Activated T-helper 1 cell treated with anti-CD3 and anti-CD28 coated beads, Interleukin-12 subunit alpha, Interleukin-12 subunit beta, Interleukin-2, Interleukin-4 antibody, amounts not matched to agents 30 ng/mL and 10 ng/mL and 1 ng/mL, durations not matched to agents 14 hours and 24 hours and 36 hours (primary cell): ENCODE results near the gene UBALD1. TPM values are rescaled to one million over a fixed set of nuclear protein-coding genes. Genes with fewer than 3 reads are reported as not detected.

Experiments used
- DNase-seq: peaks from one replicate; pipeline ENCODE4 v3.0.0; 2021; ENCODE audit warnings: low spot score
- H3K27ac Mint-ChIP-seq: one replicate; pipeline ENCODE4 v1.8.0; 2021; ENCODE audit warnings: mild to moderate bottlenecking, mixed read lengths
- H3K27me3 Mint-ChIP-seq: one replicate; pipeline ENCODE4 v1.8.0; 2022; ENCODE audit warnings: mild to moderate bottlenecking, moderate library complexity, mixed read lengths; ENCODE audit not compliant: insufficient read depth
- H3K36me3 Mint-ChIP-seq: one replicate; pipeline ENCODE4 v1.8.0; 2021; ENCODE audit warnings: low read depth, mixed read lengths
- H3K4me1 Mint-ChIP-seq: one replicate; pipeline ENCODE4 v1.8.0; 2021; ENCODE audit warnings: low read depth, mixed read lengths
- H3K4me3 Mint-ChIP-seq: one replicate; pipeline ENCODE4 v1.8.0; 2021; ENCODE audit warnings: mild to moderate bottlenecking, moderate library complexity, mixed read lengths
- H3K9me3 Mint-ChIP-seq: one replicate; pipeline ENCODE4 v1.8.0; 2021; ENCODE audit warnings: mixed read lengths
- intact Hi-C: fragments of 100-400 bp; cut with micrococcal nuclease; formaldehyde crosslinking; loops from one replicate; pipeline ENCODE4 v1.15.1; 2024
- total RNA-seq: library from RNA; stranded (reverse); gene quantifications from 2 replicates; pipeline ENCODE4 v1.2.3, GENCODE V29; 2022

Gene UBALD1
- total RNA-seq = 23.1 and 26.2 TPM in 2 replicates

DNA sequence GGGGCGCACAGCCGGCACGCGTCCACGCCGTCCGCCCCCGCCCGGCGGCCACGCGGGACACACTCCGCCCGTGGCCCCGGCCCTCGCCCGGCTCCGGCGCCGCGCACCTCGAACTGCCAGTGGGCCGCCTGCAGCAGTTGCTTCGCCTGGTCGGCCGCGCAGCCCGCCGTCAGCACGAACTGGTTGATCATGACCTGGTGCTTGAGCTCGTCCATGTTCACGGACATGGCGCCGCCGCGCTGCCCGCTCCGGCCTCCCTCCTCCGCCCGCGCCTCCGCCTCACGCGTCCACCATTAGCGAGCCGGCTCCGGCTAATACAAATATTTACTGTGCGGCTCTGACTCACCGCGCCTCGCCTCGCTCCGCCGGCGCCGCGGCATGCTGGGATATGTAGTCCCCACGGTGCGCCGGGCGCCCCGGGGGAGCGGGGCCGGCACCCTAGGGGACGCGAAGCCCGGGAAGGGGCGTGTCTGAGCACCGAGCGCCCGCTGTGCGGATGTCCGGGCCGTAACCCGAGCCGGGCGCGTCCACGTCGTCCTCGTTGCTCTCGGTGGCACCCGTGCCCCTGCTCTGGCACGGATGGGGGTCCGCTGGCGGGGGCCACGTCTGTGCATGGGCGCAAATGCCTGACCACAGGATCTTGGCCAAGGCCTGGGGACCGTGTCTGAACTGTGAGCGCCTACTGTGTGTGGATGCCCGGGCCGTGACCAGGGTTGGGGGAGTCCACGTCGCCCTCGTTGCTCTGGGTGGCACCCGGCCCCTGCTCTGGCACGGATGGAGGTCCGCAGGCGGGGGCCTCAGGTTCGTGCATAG lies at the start of gene UBALD1:
Gene UBALD1 (minus strand): TSS at position 318 of the 813 bp plus-strand sequence. CDS start 91 bp downstream, at position 227.
- H3K27me3 Mint-ChIP-seq = peaks cover 2% of the 10 kb centered on the region
- no peaks in the 10 kb centered on the region for H3K36me3 Mint-ChIP-seq
- peak; percentile 76 for DNase-seq
- H3K27ac Mint-ChIP-seq = peak within 1 kb of the TSS; percentile 98
- H3K4me3 Mint-ChIP-seq = peak within 1 kb of the TSS; percentile 94
- intact Hi-C loops = loop anchor here (1.0 to 5.0 kb wide), 5 partner anchors 46 to 362 kb away; partner anchors contain the start of genes SEC14L5 and ZNF500
- H3K4me1 Mint-ChIP-seq = peaks cover 16% of the 10 kb centered on the region
- no peaks in the 10 kb centered on the region for H3K9me3 Mint-ChIP-seq

DNA sequence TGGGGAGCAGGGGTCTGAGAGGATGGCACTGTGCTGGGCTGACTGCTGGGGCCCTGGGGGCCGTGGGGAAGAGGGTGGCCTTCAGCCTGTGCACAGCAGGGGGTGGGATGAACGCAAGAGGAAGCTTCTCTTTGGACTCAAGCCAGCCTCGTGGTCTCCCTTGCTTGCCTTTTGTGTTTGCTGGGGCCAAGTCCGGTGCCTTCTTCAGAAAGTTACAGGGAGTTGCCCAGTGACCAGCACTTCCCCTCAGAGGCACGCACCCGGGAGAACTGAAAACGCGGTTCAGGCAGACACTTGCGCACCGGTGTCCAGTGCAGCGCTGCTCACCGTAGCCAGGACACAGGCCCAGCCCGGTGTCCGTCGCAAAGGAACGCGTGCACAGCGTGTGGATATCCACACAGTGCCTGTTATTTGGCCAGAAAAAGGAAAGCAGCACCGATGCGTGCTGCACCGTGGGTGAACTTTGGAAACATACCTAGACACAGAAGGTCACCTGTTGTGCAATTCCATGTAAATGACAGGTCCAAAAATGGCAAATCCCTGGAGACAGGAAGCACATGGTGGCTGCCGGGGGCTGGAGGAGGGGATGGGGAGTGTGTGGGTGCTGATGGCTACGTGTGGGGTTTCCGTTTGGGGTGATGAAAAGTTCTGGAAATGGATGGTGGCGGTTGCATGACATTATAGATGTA lies 49.2 kb upstream of the UBALD1 start:
- intact Hi-C loops = no loop called here
- Mint-ChIP-seq H3K4me1 (peaks cover 44% of the 10 kb centered on the region), H3K9me3 (no peaks in the 10 kb centered on the region), H3K36me3 (peaks cover 11% of the 10 kb centered on the region), H3K27ac (peak overlapping the region; percentile 92), H3K4me3 (peak overlapping the region; percentile 62), H3K27me3 (no peaks in the 10 kb centered on the region)
- no peak for DNase-seq

- intact Hi-C loops = no loop called here
- no peaks in the 10 kb centered on the region for H3K27me3 Mint-ChIP-seq
- H3K9me3 Mint-ChIP-seq = no peaks in the 10 kb centered on the region
- peak overlapping the region; percentile 61 for H3K4me3 Mint-ChIP-seq
- peaks cover 44% of the 10 kb centered on the region for H3K4me1 Mint-ChIP-seq
- peak overlapping the region; percentile 92 for H3K27ac Mint-ChIP-seq
- H3K36me3 Mint-ChIP-seq = peaks cover 11% of the 10 kb centered on the region
- DNase-seq = no peak
Observed at GRCh38 chr16:4663465-4663776, 48.7 kb upstream of the UBALD1 start.

DNA sequence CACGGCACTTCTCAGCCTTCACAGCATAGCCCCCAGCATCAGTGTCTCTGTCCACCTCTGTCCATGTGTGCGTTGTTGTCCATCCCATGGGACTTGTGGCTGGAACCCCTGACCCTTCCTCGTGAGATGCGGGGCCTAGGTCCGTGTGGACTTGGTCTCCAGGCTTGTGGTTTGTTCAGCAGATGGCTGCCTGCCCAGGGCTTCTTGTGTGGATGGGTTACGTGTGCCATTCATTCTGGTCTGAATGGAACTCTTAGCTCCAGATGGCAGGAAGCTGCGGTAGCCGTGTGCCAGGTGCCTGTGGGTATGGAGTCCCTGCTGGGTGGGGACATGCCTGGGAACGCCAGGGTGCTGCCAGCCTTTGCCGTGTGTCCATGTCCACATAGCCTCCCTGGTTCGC lies 47.0 kb upstream of the UBALD1 start:
- DNase-seq = no peak
- peak overlapping the region; percentile 52 for H3K27ac Mint-ChIP-seq
- peaks cover 8% of the 10 kb centered on the region for H3K36me3 Mint-ChIP-seq
- H3K4me3 Mint-ChIP-seq = no peak overlapping the region
- intact Hi-C loops = loop anchor here (2.0 kb wide), 1 partner anchor 15 kb away; no protein-coding TSS in a partner anchor
- no peaks in the 10 kb centered on the region for H3K9me3 Mint-ChIP-seq
- peaks cover 44% of the 10 kb centered on the region for H3K4me1 Mint-ChIP-seq
- H3K27me3 Mint-ChIP-seq = no peaks in the 10 kb centered on the region

- Mint-ChIP-seq H3K27me3 (no peaks in the 10 kb centered on the region), H3K27ac (peak overlapping the region; percentile 88), H3K36me3 (peaks cover 12% of the 10 kb centered on the region), H3K4me1 (peaks cover 44% of the 10 kb centered on the region), H3K4me3 (peak overlapping the region; percentile 54), H3K9me3 (no peaks in the 10 kb centered on the region)
- peak; percentile 60 for DNase-seq
- intact Hi-C loops = loop anchor here (1.0 to 2.0 kb wide), 4 partner anchors 9 to 46 kb away; partner anchors contain the start of genes MGRN1 and UBALD1
Observed at GRCh38 chr16:4660454-4661007, 45.8 kb upstream of the UBALD1 start.

DNA sequence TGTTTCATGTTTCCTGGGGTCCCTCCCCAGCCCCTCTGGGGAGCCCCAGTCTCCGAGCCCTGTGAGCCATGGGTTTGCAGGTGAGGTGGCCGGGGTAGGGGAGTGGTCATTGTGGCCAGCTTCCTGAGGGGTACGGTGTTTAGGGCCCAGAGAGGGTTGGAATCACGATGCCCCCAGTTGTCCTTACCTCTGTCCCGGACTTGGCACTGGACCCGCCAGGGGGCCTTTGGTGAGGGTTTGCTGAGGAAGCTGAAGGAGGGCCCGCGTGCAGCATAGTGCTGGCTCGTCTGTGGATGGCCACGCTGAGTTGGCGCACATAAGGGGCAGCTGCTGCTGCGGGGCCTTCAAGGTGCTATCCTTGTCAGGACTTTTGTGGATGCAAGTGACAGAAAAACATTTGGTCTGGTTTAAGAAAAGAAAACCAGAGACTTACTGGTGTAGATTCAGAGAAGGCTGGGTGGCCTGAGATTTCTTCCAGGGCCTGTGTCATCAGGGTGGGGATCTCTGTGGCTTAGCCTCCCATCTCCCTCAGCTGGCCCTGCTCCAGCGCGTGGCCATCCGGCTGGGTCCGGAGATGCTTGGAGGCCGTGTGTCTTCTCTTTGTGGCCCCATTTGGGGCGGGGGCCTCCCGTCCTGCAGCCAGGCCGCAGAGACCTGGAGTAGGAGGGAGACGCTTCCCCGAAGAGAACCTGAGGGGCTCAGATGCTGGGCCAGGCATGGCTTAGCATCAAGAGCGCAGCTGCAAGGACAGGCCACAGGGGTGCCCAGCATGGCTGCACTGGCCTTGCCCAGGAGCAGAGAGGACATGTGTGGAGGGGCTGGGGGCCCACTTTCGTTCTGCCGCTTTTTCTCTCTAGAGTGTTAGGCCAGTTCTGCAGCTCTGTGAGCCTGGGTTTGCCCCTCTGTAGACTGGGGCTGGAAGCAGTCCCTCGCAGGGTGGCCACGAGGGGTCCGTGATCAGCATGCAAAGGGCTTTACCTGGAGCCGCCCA lies 45.0 kb upstream of the UBALD1 start:
- H3K9me3 Mint-ChIP-seq = no peaks in the 10 kb centered on the region
- no peaks in the 10 kb centered on the region for H3K27me3 Mint-ChIP-seq
- peak overlapping the region; percentile 35 for H3K4me3 Mint-ChIP-seq
- no peak for DNase-seq
- H3K36me3 Mint-ChIP-seq = peaks cover 11% of the 10 kb centered on the region
- H3K4me1 Mint-ChIP-seq = peaks cover 40% of the 10 kb centered on the region
- peak overlapping the region; percentile 88 for H3K27ac Mint-ChIP-seq
- intact Hi-C loops = loop anchor here (1.0 to 2.0 kb wide), 4 partner anchors 10 to 45 kb away; partner anchors contain the start of genes MGRN1 and UBALD1

GRCh38 chr16:4656695-4657686 lies 42.3 kb upstream of the UBALD1 start:
- Mint-ChIP-seq H3K4me1 (peaks cover 19% of the 10 kb centered on the region), H3K27me3 (no peaks in the 10 kb centered on the region), H3K9me3 (no peaks in the 10 kb centered on the region), H3K4me3 (no peak overlapping the region), H3K27ac (no peak overlapping the region), H3K36me3 (peaks cover 9% of the 10 kb centered on the region)
- no peak for DNase-seq
- intact Hi-C loops = no loop called here

DNA sequence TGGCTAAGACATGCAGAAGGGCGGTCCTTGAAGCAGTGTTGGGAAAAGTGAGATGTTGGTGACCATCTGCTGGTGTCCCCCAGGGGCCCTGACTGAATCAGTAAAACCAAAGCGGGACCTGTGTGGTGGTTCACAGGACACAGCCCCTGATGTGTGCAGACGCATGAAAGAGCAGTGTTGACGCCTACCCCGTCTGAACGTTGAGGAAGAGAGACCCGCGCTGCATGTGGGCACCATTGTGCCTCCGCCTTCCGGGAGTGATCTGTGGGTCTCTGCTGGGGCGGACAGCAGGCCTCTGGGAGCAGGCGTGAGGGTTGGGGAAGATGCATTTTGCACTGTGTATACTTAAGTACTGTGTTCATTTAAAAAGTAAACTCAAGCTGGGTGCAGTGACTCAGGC lies 41.5 kb upstream of the UBALD1 start:
- Mint-ChIP-seq H3K27ac (no peak overlapping the region), H3K4me3 (no peak overlapping the region), H3K36me3 (peaks cover 13% of the 10 kb centered on the region), H3K27me3 (no peaks in the 10 kb centered on the region), H3K4me1 (peaks cover 19% of the 10 kb centered on the region), H3K9me3 (no peaks in the 10 kb centered on the region)
- no peak for DNase-seq
- intact Hi-C loops = no loop called here

DNA sequence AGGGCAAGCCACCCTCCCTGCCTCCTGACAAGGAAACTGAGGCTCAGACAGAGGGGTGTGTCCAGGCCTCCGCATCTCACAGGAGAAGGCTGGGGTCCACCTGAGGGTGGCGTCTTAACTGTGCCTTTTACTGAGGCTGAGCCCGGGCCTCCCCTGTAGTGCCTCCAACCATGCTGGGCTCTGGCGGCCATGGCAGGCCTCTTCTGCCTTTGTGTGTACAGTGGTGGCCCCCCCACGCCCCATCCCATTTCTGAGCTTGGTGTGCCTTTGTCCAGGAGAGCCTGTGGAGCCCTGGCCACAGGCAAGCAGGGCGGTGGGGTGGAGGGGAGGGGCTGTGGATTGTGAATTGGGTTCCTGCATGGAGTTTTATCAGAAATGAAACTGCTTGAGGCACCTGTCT lies 41.1 kb upstream of the UBALD1 start:
- intact Hi-C loops = no loop called here
- Mint-ChIP-seq H3K9me3 (no peaks in the 10 kb centered on the region), H3K36me3 (peaks cover 17% of the 10 kb centered on the region), H3K4me3 (no peak overlapping the region), H3K27ac (no peak overlapping the region), H3K4me1 (peaks cover 15% of the 10 kb centered on the region), H3K27me3 (no peaks in the 10 kb centered on the region)
- no peak for DNase-seq

DNA sequence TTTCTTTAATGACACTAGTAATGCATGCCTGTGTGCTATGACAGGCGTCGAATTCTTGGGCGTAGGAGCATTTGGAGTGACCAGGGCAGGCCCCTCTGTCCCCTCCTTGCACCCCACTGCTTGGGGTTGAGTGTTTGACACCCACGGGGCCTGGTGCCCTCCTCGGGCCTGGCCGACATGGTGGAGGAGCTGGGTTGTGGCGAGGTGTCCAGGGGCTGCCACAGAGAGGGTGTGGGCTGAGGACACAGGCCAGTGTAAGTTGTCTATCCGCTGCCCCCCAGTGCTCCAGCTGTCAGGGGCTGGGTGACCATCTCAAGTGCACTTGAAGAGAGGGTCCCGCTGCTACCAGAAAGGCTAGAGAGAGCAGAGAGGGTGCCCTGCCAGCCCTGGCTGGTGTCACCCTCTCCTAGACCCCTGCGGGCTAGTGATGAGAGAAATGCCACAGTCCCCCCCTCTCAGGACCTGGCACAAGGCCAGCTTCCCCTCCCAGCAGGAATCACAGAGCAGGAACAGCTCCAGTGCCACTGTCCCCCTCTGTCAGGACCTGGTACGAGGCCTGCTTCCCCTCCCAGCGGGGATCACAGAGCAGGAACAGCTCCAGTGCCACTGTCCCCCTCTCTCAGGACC lies 40.4 kb upstream of the UBALD1 start:
- Mint-ChIP-seq H3K27ac (no peak overlapping the region), H3K27me3 (no peaks in the 10 kb centered on the region), H3K4me1 (peaks cover 14% of the 10 kb centered on the region), H3K9me3 (no peaks in the 10 kb centered on the region), H3K36me3 (peaks cover 22% of the 10 kb centered on the region), H3K4me3 (no peak overlapping the region)
- DNase-seq = no peak
- intact Hi-C loops = no loop called here
